HEK293T (cell line): Measurements from ENCODE around the gene PEX6.

ENCODE experiments used
- FOXA1 ChIP-seq: fragments of 450-650 bp; IDR thresholded peaks from 2 replicates; pipeline ENCODE4 v1.6.1; 2016; ENCODE audit warnings: mild to moderate bottlenecking
- FOXM1 ChIP-seq: fragments of 450-650 bp; IDR thresholded peaks from 2 replicates; pipeline ENCODE4 v1.6.1; 2017; ENCODE audit warnings: mild to moderate bottlenecking, borderline replicate concordance
- L3MBTL2 ChIP-seq: fragments of 450-650 bp; conservative IDR thresholded peaks from 2 replicates; pipeline ENCODE4 v1.6.1; 2016; ENCODE audit warnings: mild to moderate bottlenecking
- SP1 ChIP-seq: fragments of 450-650 bp; IDR thresholded peaks from 2 replicates; pipeline ENCODE4 v1.6.1; 2017
- SUZ12 ChIP-seq: fragments of 450-650 bp; IDR thresholded peaks from 2 replicates; pipeline ENCODE4 v1.6.1; 2016; ENCODE audit warnings: mild to moderate bottlenecking
- TARDBP ChIP-seq: fragments of 450-650 bp; IDR thresholded peaks from 2 replicates; pipeline ENCODE4 v1.6.1; 2016
- ZNF384 ChIP-seq: fragments of 450-650 bp; IDR thresholded peaks from 2 replicates; pipeline ENCODE4 v1.6.1; 2016

- TF ChIP-seq L3MBTL2 (no peak), ZNF384 (no peak), SUZ12 (no peak), TARDBP (no peak), FOXM1 (no peak), FOXA1 (no peak), SP1 (no peak)
Measured at GRCh38 chr6:43013097-43013842, 34.3 kb upstream of the PEX6 start.
